GM12878 (cell line): Measurements from ENCODE around the gene ZNF124. TPM values are rescaled to one million over a fixed set of nuclear protein-coding genes. Genes with fewer than 3 reads are reported as not detected.
"Not testable (repeated sequence)": the region's sequence is repeated elsewhere in the genome, so short reads cannot be mapped to it uniquely, and the experiment has no call there.

Experiments used
- ATAC-seq: fragments of 200-7000 bp; cut with Tn5 transposase; 3 replicates; pipeline ENCODE4 v1.9.1; 2020; ENCODE audit warnings: mild to moderate bottlenecking, moderate library complexity
- BruUV-seq: library from RNA; stranded (reverse); fragments of 400-500 nt; replicated peaks from 2 replicates; lab custom pipeline; 2021; lab: Mats Ljungman, UMichigan
- CTCF ChIA-PET: fragments of 300-600 bp; sonication (Branson Sonifier 250); formaldehyde crosslinking; extraction: SDS; loops from one replicate; lab custom pipeline; 2021; ENCODE audit warnings: inconsistent platforms; lab: Yijun Ruan, JAX
- POLR2A ChIA-PET: fragments of 350-600 bp; formaldehyde crosslinking; extraction: SDS; loops from one replicate; lab custom pipeline; 2021; ENCODE audit warnings: inconsistent platforms; lab: Charles Lee
- RAD21 ChIA-PET: fragments of 300-600 bp; sonication (Branson Sonifier 250); formaldehyde crosslinking; loops from one replicate; lab custom pipeline; 2023; ENCODE audit warnings: antibody characterized with exemption; ENCODE audit not compliant: unreplicated experiment; lab: Charles Lee
- SMC1A ChIA-PET: fragments of 300-600 bp; sonication (Branson Sonifier 250); formaldehyde crosslinking; loops from one replicate; lab custom pipeline; 2023; ENCODE audit not compliant: unreplicated experiment, uncharacterized antibody; lab: Charles Lee
- DNase-seq: peaks from one replicate; pipeline ENCODE4 v3.0.0-alpha.2; 2011; ENCODE audit warnings: low read depth, low spot score
- FAIRE-seq: peaks from 3 replicates; lab custom pipeline; 2011; peaks lifted over from hg19 to GRCh38; lab: Jason Lieb, UNC
- H2AFZ ChIP-seq: 2 replicates; pipeline ENCODE4 v1.6.0; 2011; ENCODE audit warnings: low read depth, low read length, control low read depth; ENCODE audit not compliant: control insufficient read depth
- H3K27ac ChIP-seq: 2 replicates; pipeline ENCODE4 v1.5.1; 2011; ENCODE audit warnings: control low read depth; ENCODE audit not compliant: control insufficient read depth, insufficient read depth
- H3K27me3 ChIP-seq, 2 experiments: replicated peaks in 1 of 2; 2 replicates each; pipeline versions ENCODE4 v1.6.0 to v1.6.1; 2011; ENCODE audit warnings: low read length in 1 of 2; ENCODE audit not compliant: control insufficient read depth in 2 of 2, insufficient read depth in 2 of 2
- H3K36me3 ChIP-seq, 2 experiments: 2 replicates each; pipeline ENCODE4 v1.5.1; 2011; ENCODE audit warnings: low read length in 1 of 2; ENCODE audit not compliant: control insufficient read depth in 2 of 2, insufficient read depth in 2 of 2
- H3K4me1 ChIP-seq: 2 replicates; pipeline ENCODE4 v1.6.1; 2011; ENCODE audit warnings: mild to moderate bottlenecking, low read length, moderate library complexity, mixed read lengths; ENCODE audit not compliant: control insufficient read depth, insufficient read depth
- H3K4me2 ChIP-seq: 2 replicates; pipeline ENCODE4 v1.6.0; 2011; ENCODE audit warnings: control low read depth; ENCODE audit not compliant: control insufficient read depth, insufficient read depth
- H3K4me3 ChIP-seq: fragments of 200-600 bp; sonication (generic); 2 replicates; pipeline ENCODE4 v1.5.1; 2016
- H3K79me2 ChIP-seq: 2 replicates; pipeline ENCODE4 v1.6.0; 2011; ENCODE audit warnings: low read length; ENCODE audit not compliant: control insufficient read depth, insufficient read depth
- H3K9ac ChIP-seq: 2 replicates; pipeline ENCODE4 v1.8.0; 2011; ENCODE audit warnings: low read length, control low read depth, mixed read lengths; ENCODE audit not compliant: control insufficient read depth, insufficient read depth
- H3K9me3 ChIP-seq: replicated peaks from 3 replicates; pipeline ENCODE4 v1.5.1; 2011; ENCODE audit warnings: mild to moderate bottlenecking, low read length; ENCODE audit not compliant: control insufficient read depth, insufficient read depth
- H4K20me1 ChIP-seq: 2 replicates; pipeline ENCODE4 v1.6.0; 2011; ENCODE audit not compliant: control insufficient read depth, insufficient read depth
- CBX3 ChIP-seq: fragments of 200-600 bp; sonication (generic); IDR thresholded peaks from 2 replicates; pipeline ENCODE4 v1.6.1; 2016; ENCODE audit warnings: low read depth, borderline replicate concordance
- HCFC1 ChIP-seq: fragments of 150-350 bp; IDR thresholded peaks from 2 replicates; pipeline ENCODE4 v1.6.1; 2014; ENCODE audit warnings: low read length
- HDAC6 ChIP-seq: fragments of 200-600 bp; sonication (generic); IDR thresholded peaks from one replicate; pipeline ENCODE4 v1.8.0; 2017; ENCODE audit warnings: antibody characterized with exemption; ENCODE audit not compliant: unreplicated experiment
- NBN ChIP-seq: fragments of 450-650 bp; IDR thresholded peaks from 2 replicates; pipeline ENCODE4 v1.6.1; 2016
- NFYA ChIP-seq: IDR thresholded peaks from 2 replicates; pipeline ENCODE4 v1.6.1; 2011; ENCODE audit warnings: low read depth, mild to moderate bottlenecking, low read length, improper control_type of control experiment, borderline replicate concordance
- PRDM15 ChIP-seq: fragments of 450-650 bp; formaldehyde crosslinking; IDR thresholded peaks from 2 replicates; pipeline ENCODE4 v1.4.0; 2020; ENCODE audit warnings: mild to moderate bottlenecking, moderate library complexity
- RELB ChIP-seq: fragments of 450-650 bp; IDR thresholded peaks from 2 replicates; pipeline ENCODE4 v1.6.1; 2017; ENCODE audit warnings: low read depth, mild to moderate bottlenecking, moderate library complexity
- TCF7 ChIP-seq: IDR thresholded peaks from 2 replicates; pipeline ENCODE4 v1.6.1; 2014; ENCODE audit warnings: antibody characterized with exemption, borderline replicate concordance
- YY1 ChIP-seq: IDR thresholded peaks from 2 replicates; pipeline ENCODE4 v1.6.1; 2011; ENCODE audit warnings: low read depth, mild to moderate bottlenecking, low read length
- ZNF384 ChIP-seq: IDR thresholded peaks from 2 replicates; pipeline ENCODE4 v1.6.1; 2012; ENCODE audit warnings: low read depth, mild to moderate bottlenecking, low read length, improper control_type of control experiment, borderline replicate concordance
- WGBS: methylation state at CpG from one replicate; pipeline ENCODE4 v1.1.6; 2016; ENCODE audit warnings: low lambda C conversion rate; ENCODE audit not compliant: insufficient replicate concordance, insufficient coverage; ENCODE audit errors: missing lambda C conversion rate; 5-methylcytosine and 5-hydroxymethylcytosine counted together
- in situ Hi-C: fragments of 300-500 bp; cut with MboI; formaldehyde crosslinking; loops from 9 replicates; pipeline ENCODE4 v1.14.3; 2018; ENCODE audit warnings: mixed read lengths
- intact Hi-C: fragments of 100-400 bp; cut with micrococcal nuclease; formaldehyde crosslinking; loops from one replicate; pipeline ENCODE4 v1.14.2; 2022; ENCODE audit not compliant: unreplicated experiment
- polyA plus RNA-seq, 11 experiments: library from polyadenylated mRNA; depleted of rRNA in 4 of 11; unstranded in 6 of 11; stranded (reverse) in 5 of 11; fragments of >200 nt; fragmentation: Nextera tagmentation in 4 of 11; fragmentation: Illumina TruSeq in 1 of 11; extraction: Ambion mirVana in 4 of 11; extraction: Trizol in 1 of 11; gene quantifications; 1 replicate in 1 of 11; 2 replicates in 10 of 11; pipeline versions ENCODE4 v1.2.1 to v1.2.3, GENCODE V29; 2011 to 2016; ENCODE audit warnings: inconsistent platforms in 2 of 11, missing spikeins in 2 of 11, low read depth in 1 of 11
- total RNA-seq, 4 experiments: library from RNA; depleted of rRNA in 3 of 4; stranded (reverse); fragments of >200 nt in 3 of 4; fragmentation: Illumina TruSeq in 1 of 4; extraction: Trizol in 1 of 4; gene quantifications; 2 replicates each; pipeline versions ENCODE4 v1.2.1 to v1.2.3, GENCODE V29; 2013 to 2021
- TF ChIP-seq, protein P1 (sequence below): IDR thresholded peaks from 2 replicates; pipeline ENCODE4 v1.6.1; 2012; ENCODE audit warnings: low read depth, low read length, improper control_type of control experiment
- TF ChIP-seq, protein P2 (sequence below): fragments of 450-650 bp; IDR thresholded peaks from 2 replicates; pipeline ENCODE4 v1.6.1; 2017; ENCODE audit warnings: borderline replicate concordance

ZNF124 gene
- total and polyA plus RNA-seq, 10 of the 15 experiments (the other 5 are each of a cell fraction or from before 2014, with no cell fraction given) = 6.8 to 37.5 (median 12.5) TPM

GRCh38 chr1:247139557-247139956 lies 32.3 kb downstream of the ZNF124 start:
- DNase-seq, in situ Hi-C loops, H3K36me3 ChIP-seq, CTCF ChIA-PET, H3K9ac ChIP-seq, H3K27ac ChIP-seq, H3K4me3 ChIP-seq, SMC1A ChIA-PET, H4K20me1 ChIP-seq, H3K79me2 ChIP-seq, FAIRE-seq, H3K27me3 ChIP-seq, POLR2A ChIA-PET, H3K4me2 ChIP-seq, H2AFZ ChIP-seq, BruUV-seq, H3K4me1 ChIP-seq, intact Hi-C loops, RAD21 ChIA-PET, ATAC-seq: not testable (repeated sequence)
- 0 out of 2 replicates have a peak, but pooled peaks have one; percentile 86 for TF ChIP-seq CBX3
- H3K9me3 ChIP-seq = peaks cover 35% of the 10 kb centered on the region

DNA sequence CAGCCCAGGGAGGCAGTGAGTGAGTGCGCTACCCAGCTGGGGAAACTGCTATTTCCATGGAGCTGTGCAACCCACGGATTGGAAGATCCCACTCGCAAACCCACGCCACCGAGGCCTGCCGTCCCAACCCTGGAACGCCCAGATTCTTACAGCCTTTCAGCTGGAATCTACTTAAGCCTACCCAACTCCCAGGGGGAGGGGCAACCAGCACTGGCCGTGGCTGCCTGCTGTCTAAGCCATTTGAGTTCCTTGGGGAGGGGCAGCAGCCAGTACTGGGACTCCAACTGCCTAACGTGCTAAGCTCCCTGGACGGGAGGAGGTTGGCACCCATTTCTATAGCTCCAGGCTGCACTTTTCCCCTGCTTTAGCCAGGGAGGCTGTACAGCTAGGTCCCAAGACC lies 40.6 kb downstream of the ZNF124 start:
- no peaks in the 10 kb centered on the region for H3K4me1 ChIP-seq
- ATAC-seq = no peak
- peaks cover 5% of the 10 kb centered on the region for H3K79me2 ChIP-seq
- no peak for DNase-seq
- ChIA-PET POLR2A (no interaction called here), SMC1A (no interaction called here), CTCF (no interaction called here), RAD21 (no interaction called here)
- H3K9ac ChIP-seq = no peak overlapping the region
- peaks cover 0 to 1% of the 10 kb centered on the region in 2 experiments; a peak in 2 of 4 replicates for H3K36me3 ChIP-seq
- H2AFZ ChIP-seq = no peak overlapping the region
- BruUV-seq = no TSS peak
- FAIRE-seq = no peak
- in situ Hi-C loops (no loop called here), intact Hi-C loops (no loop called here)
- peaks cover 11% of the 10 kb centered on the region; the same call in 2 of the 3 replicates for H3K9me3 ChIP-seq
- H3K4me3 ChIP-seq = no peak overlapping the region
- no peaks in the 10 kb centered on the region for H3K27me3 ChIP-seq
- H4K20me1 ChIP-seq = no peaks in the 10 kb centered on the region
- H3K27ac ChIP-seq = no peak overlapping the region
- H3K4me2 ChIP-seq = no peak overlapping the region
- WGBS = 98% methylated on average over 10 of the region's 10 CpGs
- TF ChIP-seq NFYA (no peak), TCF7 (no peak), ZNF384 (no peak), PRDM15 (CRISPR knock-in tag) (no peak), NBN (no peak), YY1 (no peak), RELB (no peak), HDAC6 (no peak), HCFC1 (no peak)
- TF ChIP-seq, protein P1, sequence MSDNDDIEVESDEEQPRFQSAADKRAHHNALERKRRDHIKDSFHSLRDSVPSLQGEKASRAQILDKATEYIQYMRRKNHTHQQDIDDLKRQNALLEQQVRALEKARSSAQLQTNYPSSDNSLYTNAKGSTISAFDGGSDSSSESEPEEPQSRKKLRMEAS = no peak
- TF ChIP-seq, protein P2, sequence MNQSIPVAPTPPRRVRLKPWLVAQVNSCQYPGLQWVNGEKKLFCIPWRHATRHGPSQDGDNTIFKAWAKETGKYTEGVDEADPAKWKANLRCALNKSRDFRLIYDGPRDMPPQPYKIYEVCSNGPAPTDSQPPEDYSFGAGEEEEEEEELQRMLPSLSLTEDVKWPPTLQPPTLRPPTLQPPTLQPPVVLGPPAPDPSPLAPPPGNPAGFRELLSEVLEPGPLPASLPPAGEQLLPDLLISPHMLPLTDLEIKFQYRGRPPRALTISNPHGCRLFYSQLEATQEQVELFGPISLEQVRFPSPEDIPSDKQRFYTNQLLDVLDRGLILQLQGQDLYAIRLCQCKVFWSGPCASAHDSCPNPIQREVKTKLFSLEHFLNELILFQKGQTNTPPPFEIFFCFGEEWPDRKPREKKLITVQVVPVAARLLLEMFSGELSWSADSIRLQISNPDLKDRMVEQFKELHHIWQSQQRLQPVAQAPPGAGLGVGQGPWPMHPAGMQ = no peak
